Muscle of leg (tissue), 16 donors: ENCODE data around the gene LRRC61. TPM values are rescaled to one million over a fixed set of nuclear protein-coding genes. Genes with fewer than 3 reads are reported as not detected.
"Not testable (repeated sequence)": the region's sequence is repeated elsewhere in the genome, so short reads cannot be mapped to it uniquely, and the experiment has no call there.

ENCODE experiments used
- DNase-seq: peaks from one replicate; pipeline ENCODE4 v3.0.0; 2013
- H3K27ac ChIP-seq: one replicate; pipeline ENCODE4 v1.5.1; 2013; ENCODE audit warnings: mild to moderate bottlenecking, low read length, control low read depth
- H3K27me3 ChIP-seq: one replicate; pipeline ENCODE4 v1.6.1; 2013; ENCODE audit warnings: low read length; ENCODE audit not compliant: control insufficient read depth, insufficient read depth
- H3K36me3 ChIP-seq: one replicate; pipeline ENCODE4 v1.6.1; 2013; ENCODE audit warnings: low read length; ENCODE audit not compliant: control insufficient read depth, insufficient read depth
- H3K4me1 ChIP-seq: one replicate; pipeline ENCODE4 v1.6.1; 2013; ENCODE audit warnings: low read length; ENCODE audit not compliant: control insufficient read depth, insufficient read depth
- H3K4me3 ChIP-seq: one replicate; pipeline ENCODE4 v1.5.1; 2013; ENCODE audit warnings: low read length, control low read depth
- H3K9me3 ChIP-seq: replicated peaks from 2 replicates; pipeline ENCODE4 v1.6.1; 2013; ENCODE audit warnings: low read depth, low read length; ENCODE audit not compliant: control insufficient read depth
- WGBS: methylation state at CpG from one replicate; pipeline ENCODE4 v1.1.5; 2013; ENCODE audit warnings: missing lambda C conversion rate; ENCODE audit not compliant: insufficient coverage; 5-methylcytosine and 5-hydroxymethylcytosine counted together
- long read RNA-seq, 11 donors: transcript quantifications; one replicate each; lab custom pipeline, GENCODE V29; 2026
- polyA plus RNA-seq, 8 donors: library from polyadenylated mRNA; unstranded; fragments of 120-200 nt; gene quantifications; one replicate each; pipeline versions ENCODE4 v1.2.1 to v1.2.3, GENCODE V29; 2013; ENCODE audit warnings: inconsistent platforms in 1 of 8, low replicate concordance in 1 of 8; ENCODE audit not compliant: insufficient read length in 8 of 8, insufficient read depth in 1 of 8
- total RNA-seq: library from RNA; stranded (reverse); fragments of 120-200 nt; gene quantifications from one replicate; pipeline ENCODE4 v1.2.4, GENCODE V29; 2013

LRRC61 gene, protein sequence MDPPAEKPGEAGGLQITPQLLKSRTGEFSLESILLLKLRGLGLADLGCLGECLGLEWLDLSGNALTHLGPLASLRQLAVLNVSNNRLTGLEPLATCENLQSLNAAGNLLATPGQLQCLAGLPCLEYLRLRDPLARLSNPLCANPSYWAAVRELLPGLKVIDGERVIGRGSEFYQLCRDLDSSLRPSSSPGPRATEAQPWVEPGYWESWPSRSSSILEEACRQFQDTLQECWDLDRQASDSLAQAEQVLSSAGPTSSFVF
- total RNA-seq (3.6 TPM), polyA plus RNA-seq (10 to 100 TPM in 1 of 8 donors, 1 to 10 TPM in 7; 4.7 to 11.9 (median 7.9) TPM)
- long read RNA-seq, donor 1, transcript LRRC61-202 (3 exons, 1,877 nt): major isoform, 6 of 6 reads
- long read RNA-seq, donor 1, partial matches to known transcripts: 0 of 6 reads
- long read RNA-seq, donor 1, other reads (novel, unspliced or antisense): 0 of 6 reads
- long read RNA-seq, donor 2, partial matches to known transcripts: 0 of 1 reads
- long read RNA-seq, donor 2, other reads (novel, unspliced or antisense): 0 of 1 reads
- long read RNA-seq, donor 3, transcript LRRC61-202 (3 exons, 1,877 nt): major isoform, 8 of 10 reads
- long read RNA-seq, donor 3, partial matches to known transcripts: 0 of 10 reads
- long read RNA-seq, donor 3, other reads (novel, unspliced or antisense): 0 of 10 reads
- long read RNA-seq, donor 4, partial matches to known transcripts: 0 of 4 reads
- long read RNA-seq, donor 4, other reads (novel, unspliced or antisense): 0 of 4 reads
- long read RNA-seq, donor 5, partial matches to known transcripts: 7 of 11 reads
- long read RNA-seq, donor 5, other reads (novel, unspliced or antisense): 0 of 11 reads
- long read RNA-seq, donor 6, transcript LRRC61-202 (3 exons, 1,877 nt): major isoform, 7 of 8 reads
- long read RNA-seq, donor 6, partial matches to known transcripts: 0 of 8 reads
- long read RNA-seq, donor 6, other reads (novel, unspliced or antisense): 0 of 8 reads
- long read RNA-seq, donor 7, transcript LRRC61-202 (3 exons, 1,877 nt): major isoform, 7 of 8 reads
- long read RNA-seq, donor 7, partial matches to known transcripts: 0 of 8 reads
- long read RNA-seq, donor 7, other reads (novel, unspliced or antisense): 0 of 8 reads
- long read RNA-seq, donor 8, transcript LRRC61-202 (3 exons, 1,877 nt): major isoform, 8 of 8 reads
- long read RNA-seq, donor 8, partial matches to known transcripts: 0 of 8 reads
- long read RNA-seq, donor 8, other reads (novel, unspliced or antisense): 0 of 8 reads
- long read RNA-seq, donor 9, partial matches to known transcripts: 0 of 1 reads
- long read RNA-seq, donor 9, other reads (novel, unspliced or antisense): 0 of 1 reads
- long read RNA-seq, donor 10, partial matches to known transcripts: 0 of 4 reads
- long read RNA-seq, donor 10, other reads (novel, unspliced or antisense): 0 of 4 reads
- long read RNA-seq, donor 11, transcript LRRC61-202 (3 exons, 1,877 nt): major isoform, 5 of 6 reads
- long read RNA-seq, donor 11, partial matches to known transcripts: 0 of 6 reads
- long read RNA-seq, donor 11, other reads (novel, unspliced or antisense): 0 of 6 reads

DNA sequence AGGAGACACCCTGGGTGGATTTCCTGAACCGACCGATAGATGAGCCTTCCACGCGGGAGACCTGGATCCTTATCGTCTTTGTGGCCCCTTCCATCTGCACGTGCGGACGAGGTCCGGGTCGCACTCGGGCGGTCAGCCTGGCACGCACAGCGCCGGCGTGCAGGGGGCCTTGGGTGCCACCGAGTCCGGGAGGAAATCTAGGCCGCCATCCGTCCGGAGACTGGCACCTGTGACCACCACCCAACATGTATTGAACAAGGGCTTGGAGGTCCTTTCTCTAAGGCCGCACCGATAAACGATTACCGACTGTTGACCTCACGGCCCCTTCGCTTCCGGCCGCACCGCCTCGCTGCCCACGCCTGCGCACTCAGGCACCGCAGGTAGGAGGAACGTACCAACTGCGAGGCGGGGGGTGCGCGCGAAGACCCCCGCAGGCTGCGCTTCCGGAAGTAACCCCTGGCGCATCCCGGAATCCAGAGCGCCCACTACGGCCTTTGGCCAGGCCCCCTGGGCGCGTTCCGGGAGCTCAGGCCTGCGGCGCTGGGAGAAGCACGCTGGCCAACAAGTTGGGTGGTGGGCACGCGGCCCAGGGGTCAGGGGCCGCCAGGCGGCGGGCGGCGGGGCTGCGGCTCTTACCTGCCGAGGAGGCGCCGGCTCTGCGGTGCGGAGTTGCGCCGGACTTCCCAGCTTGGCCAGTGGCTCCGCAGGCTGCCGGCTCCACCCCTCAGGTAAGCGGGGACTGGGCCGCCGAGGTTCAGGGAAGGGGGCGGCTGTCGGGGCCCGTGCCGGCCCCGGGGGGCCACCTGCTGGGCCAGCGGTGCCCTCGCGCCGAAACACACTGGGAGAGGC, at the start of gene LRRC61, which contains the start of gene ACTR3C:
TSS of gene LRRC61 (plus strand) at position 523 of the 849 bp plus-strand sequence. CDS start 13,507 bp downstream, outside the sequence.
TSS of gene ACTR3C (minus strand) at position 713 of the 849 bp plus-strand sequence. CDS start 28,249 bp downstream, outside the sequence.
- DNase-seq: peak; percentile 39
- H3K4me1 ChIP-seq: peaks cover 22% of the 10 kb centered on the region
- H3K9me3 ChIP-seq: no peaks in the 10 kb centered on the region
- H3K27me3 ChIP-seq: peaks cover 4% of the 10 kb centered on the region
- WGBS: 5% methylated on average over 76 of the region's 82 CpGs
- peak within 1 kb of the TSS; percentile 69 for H3K4me3 ChIP-seq
- peaks cover 12% of the 10 kb centered on the region for H3K36me3 ChIP-seq
- no peak within 1 kb of the TSS for H3K27ac ChIP-seq

DNA sequence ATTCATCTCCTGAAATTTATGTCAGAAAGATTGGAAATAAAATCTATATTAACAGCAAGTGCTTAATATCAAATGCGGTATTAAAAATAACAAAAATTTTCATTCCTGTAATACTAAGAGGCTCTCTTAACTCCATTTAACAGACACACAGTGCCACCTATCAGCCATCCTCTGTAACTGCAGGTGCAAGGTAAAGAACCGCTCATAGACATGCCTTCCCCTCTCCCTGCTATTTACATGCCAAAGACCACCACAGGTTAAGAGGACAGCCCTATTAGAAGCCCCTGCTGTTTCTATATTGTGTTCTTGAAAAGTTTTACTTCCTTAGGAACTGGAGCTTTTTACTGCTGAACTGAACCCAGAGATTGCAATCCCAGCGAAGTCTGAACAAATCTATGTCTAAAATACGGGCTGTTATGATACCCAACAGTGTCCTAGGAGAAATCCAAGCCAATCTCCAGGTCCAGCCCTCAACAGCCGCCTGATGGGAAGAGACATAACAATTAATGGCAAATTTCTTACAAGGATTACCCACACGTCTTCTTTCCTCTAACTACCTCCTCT, 46.9 kb upstream of the LRRC61 start:
- not testable (repeated sequence) for H3K4me3 ChIP-seq, H3K27me3 ChIP-seq, H3K4me1 ChIP-seq, H3K27ac ChIP-seq, H3K36me3 ChIP-seq, H3K9me3 ChIP-seq
- WGBS: no CpG with 5 or more reads among the region's 6 CpGs
- peak; percentile 11 for DNase-seq

DNA sequence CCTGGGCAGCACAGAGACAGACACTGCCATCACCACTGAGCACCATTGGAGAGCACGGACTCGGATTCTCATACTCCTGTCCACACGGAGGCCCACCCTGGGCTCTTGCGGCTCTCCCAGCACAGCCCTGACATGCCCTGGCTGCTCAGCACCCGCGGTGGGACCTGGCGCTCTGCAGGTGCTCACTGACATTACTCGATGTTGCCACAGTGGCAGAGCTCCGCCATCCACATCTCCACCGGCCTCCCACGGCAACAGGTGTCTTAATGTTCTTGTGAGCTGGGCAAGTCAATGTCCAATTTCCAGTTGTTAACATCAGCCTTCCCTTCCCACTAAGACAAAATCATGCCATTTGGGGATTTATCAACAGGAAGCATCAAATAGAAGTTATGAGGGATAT, 44.8 kb upstream of the LRRC61 start:
- not testable (repeated sequence) for H3K36me3 ChIP-seq, DNase-seq, H3K27me3 ChIP-seq, H3K9me3 ChIP-seq, H3K4me1 ChIP-seq, H3K27ac ChIP-seq, H3K4me3 ChIP-seq
- WGBS: 100% methylated on average over 2 of the region's 11 CpGs

DNA sequence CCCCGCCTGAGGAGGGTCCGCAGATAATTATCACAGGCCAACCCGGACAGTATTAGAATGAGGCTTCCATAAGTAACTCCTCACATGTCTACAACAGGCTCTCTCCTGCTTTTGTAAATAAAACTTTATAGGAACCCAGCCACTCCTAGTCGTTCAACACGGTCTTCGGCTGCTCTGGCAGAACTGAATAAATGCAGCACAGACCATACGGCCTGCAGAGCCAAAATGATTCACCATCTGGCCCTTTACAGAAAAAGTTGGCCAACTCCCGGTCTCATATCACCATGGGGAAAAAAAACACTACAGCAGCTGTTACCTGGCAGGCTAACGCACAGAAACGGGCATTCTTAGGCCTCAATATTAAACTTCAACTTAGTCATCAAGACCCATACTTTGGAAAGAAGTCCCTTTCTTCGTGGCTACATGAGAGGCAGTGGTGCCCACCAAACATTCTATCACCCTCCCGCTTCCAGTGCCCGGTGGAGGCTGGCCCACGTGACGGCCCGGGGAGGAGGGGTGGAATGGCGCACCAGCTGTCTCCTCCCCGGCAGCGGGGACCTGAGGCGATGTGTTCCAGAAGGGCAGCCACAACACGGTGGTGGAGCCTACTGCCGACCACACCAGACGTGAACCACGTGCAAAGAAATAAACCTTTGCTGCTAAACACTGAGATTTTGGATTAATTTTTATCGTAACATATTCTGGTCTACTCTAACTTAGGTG, 41.3 kb upstream of the LRRC61 start:
- no CpG with 5 or more reads among the region's 25 CpGs for WGBS
- not testable (repeated sequence) for H3K27ac ChIP-seq, H3K9me3 ChIP-seq, DNase-seq, H3K4me1 ChIP-seq, H3K4me3 ChIP-seq, H3K36me3 ChIP-seq, H3K27me3 ChIP-seq

DNA sequence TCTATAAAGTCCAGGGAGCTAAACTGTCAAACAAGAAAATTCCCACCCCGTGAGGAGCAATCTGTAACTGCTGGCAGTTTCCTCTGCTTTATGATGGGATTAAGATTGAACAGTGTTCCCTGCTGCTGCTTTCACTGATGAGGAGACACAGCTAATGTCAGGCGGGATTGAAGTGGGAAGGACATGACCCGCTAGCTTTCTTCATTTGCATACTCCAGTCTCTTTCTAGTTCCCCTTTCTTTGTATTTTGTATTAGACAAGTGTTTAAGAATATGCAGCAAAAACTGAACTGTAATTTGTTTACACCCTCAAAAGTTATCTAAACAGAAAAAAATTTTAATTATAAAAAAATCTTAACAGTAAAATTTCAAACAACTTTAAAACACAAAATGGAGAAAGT, 40.0 kb upstream of the LRRC61 start:
- not testable (repeated sequence) for H3K27ac ChIP-seq, H3K36me3 ChIP-seq, H3K27me3 ChIP-seq, H3K9me3 ChIP-seq, H3K4me1 ChIP-seq, H3K4me3 ChIP-seq, DNase-seq
- no CpG with 5 or more reads among the region's 3 CpGs for WGBS

DNA sequence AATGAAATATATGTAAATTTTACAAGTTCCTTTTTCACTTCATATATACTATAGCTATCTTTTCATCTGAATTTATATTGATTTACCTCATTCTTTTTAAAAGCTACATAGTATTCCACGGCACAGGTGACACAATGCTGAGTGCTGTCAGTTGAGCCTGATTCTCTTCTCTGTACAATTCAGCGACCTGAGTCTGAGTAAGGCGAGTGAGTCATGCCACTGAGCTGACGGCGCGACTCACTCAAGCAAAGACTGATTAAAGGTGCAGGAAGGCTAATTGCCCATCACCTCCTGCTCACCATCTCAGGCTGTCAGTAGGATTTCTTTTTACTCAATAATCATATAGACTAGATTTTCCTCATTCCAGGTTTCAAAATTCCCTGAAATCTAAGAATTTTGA, 39.5 kb upstream of the LRRC61 start:
- not testable (repeated sequence) for H3K4me1 ChIP-seq, H3K27me3 ChIP-seq, DNase-seq, H3K9me3 ChIP-seq, H3K36me3 ChIP-seq, H3K27ac ChIP-seq, H3K4me3 ChIP-seq
- WGBS: no CpG with 5 or more reads among the region's 6 CpGs

DNA sequence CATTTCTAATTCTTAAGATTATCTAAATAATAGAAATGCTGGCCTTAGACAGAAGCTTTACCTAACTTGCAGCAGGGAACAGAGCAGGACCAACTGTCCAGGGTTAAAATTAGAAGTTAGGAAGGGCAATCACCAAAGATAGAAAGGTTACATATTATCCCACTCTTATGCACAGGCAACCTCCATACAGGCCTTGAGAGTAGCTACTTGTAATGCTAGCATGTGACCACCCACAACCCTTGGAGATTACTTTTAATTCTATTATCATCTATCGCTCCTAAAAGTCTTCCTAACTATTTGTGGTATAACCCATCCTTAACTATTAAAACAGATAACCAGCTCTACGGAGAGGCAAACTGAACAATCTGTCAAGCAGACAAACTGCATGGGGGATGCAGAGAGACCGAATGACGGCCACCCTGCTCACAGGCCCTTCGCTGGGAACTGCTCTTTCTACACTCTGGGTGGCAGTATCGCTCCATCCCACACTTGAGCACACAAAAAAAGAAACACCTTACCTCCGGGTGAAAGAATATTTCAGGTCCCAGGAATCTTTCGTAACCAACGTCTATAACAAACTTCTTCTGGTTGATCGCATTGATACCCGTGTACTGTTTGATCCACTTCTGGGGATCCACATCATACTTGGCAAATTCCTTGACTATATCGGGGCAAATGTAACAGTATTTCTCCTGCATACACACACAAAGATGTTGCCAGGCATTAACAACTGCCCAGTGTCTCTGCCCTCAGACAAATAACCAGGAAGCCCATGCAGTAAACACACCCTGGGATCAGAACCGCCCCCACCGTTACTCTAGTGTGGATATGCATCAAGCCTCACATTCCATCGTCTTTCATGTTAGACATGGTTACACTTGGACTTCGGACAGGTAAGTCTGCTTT, 37.1 kb upstream of the LRRC61 start:
- H3K9me3 ChIP-seq, H3K4me1 ChIP-seq, H3K36me3 ChIP-seq, H3K27ac ChIP-seq, H3K4me3 ChIP-seq, H3K27me3 ChIP-seq: not testable (repeated sequence)
- peak; percentile 16 for DNase-seq
- WGBS: 5% methylated on average over 7 of the region's 16 CpGs

DNA sequence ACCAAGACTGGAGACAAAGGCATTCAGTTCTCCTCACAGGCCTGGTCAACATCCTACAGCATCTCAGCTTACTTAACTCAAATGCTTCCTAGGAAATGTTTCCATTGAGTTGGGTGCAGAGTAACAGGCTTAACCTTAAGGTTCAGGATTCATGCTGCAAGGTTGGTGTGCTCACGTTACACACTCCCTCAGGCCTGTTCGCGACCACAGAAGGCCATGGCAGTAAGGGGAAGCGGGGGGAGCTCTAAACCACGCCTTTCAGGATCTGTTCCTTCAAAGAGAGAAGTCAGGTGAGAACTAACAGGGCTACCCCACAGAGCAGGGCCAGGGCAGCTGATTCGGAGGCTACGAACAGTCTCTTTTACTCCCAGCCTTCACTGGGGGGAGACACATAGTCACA, 35.3 kb upstream of the LRRC61 start:
- 41% methylated on average over 5 of the region's 7 CpGs for WGBS
- not testable (repeated sequence) for H3K4me1 ChIP-seq, DNase-seq, H3K4me3 ChIP-seq, H3K27ac ChIP-seq, H3K36me3 ChIP-seq, H3K27me3 ChIP-seq, H3K9me3 ChIP-seq
